ENCODE measurements around the gene TNFRSF1B. TPM values are rescaled to one million over a fixed set of nuclear protein-coding genes. Genes with fewer than 3 reads are reported as not detected.

The TNFRSF1B gene
- 5.1 TPM for total RNA-seq (ENCODE audit: unreplicated experiment)
- long read RNA-seq, partial matches to known transcripts, result 0 of 1 reads
- long read RNA-seq, other reads (novel, unspliced or antisense), result 1 of 1 reads

- TF ChIP-seq CTCF (IDR thresholded peaks at IDR 0.05; ENCODE audit: partially characterized antibody, unreplicated experiment), result no peak
- H3K27me3 Mint-ChIP-seq (ENCODE audit: unreplicated experiment), result peaks cover 11% of the 10 kb centered on the region
- H3K9me3 Mint-ChIP-seq (ENCODE audit: unreplicated experiment), result peaks cover 12% of the 10 kb centered on the region
- H3K36me3 Mint-ChIP-seq (ENCODE audit: unreplicated experiment), result no peaks in the 10 kb centered on the region
- H3K4me1 Mint-ChIP-seq (ENCODE audit: low read depth, unreplicated experiment), result peaks cover 11% of the 10 kb centered on the region
- peak within 1 kb of the TSS; percentile 88 for H3K4me3 Mint-ChIP-seq (ENCODE audit: unreplicated experiment)
- DNase-seq, result peak; percentile 68
- peak within 1 kb of the TSS; percentile 87 for H3K27ac Mint-ChIP-seq (ENCODE audit: unreplicated experiment)
Measured at GRCh38 chr1:12166834-12167492, at the start of gene TNFRSF1B. Gene TNFRSF1B, plus strand, starts transcription at chr1:12166991. Its CDS starts 101 bp downstream, at chr1:12167092.

GRCh38 chr1:12121212-12122003, 45.4 kb upstream of the TNFRSF1B start:
- DNase-seq, result no peak
- TF ChIP-seq CTCF (IDR thresholded peaks at IDR 0.05; ENCODE audit: partially characterized antibody, unreplicated experiment), result no peak
- Mint-ChIP-seq H3K4me3 (ENCODE audit: unreplicated experiment) (no peak overlapping the region), H3K27me3 (ENCODE audit: unreplicated experiment) (no peaks in the 10 kb centered on the region), H3K4me1 (ENCODE audit: low read depth, unreplicated experiment) (peaks cover 2% of the 10 kb centered on the region), H3K36me3 (ENCODE audit: unreplicated experiment) (peaks cover 3% of the 10 kb centered on the region), H3K27ac (ENCODE audit: unreplicated experiment) (no peak overlapping the region), H3K9me3 (ENCODE audit: unreplicated experiment) (no peaks in the 10 kb centered on the region)

- H3K27me3 Mint-ChIP-seq (ENCODE audit: unreplicated experiment), result no peaks in the 10 kb centered on the region
- peaks cover 2% of the 10 kb centered on the region for H3K4me1 Mint-ChIP-seq (ENCODE audit: low read depth, unreplicated experiment)
- no peaks in the 10 kb centered on the region for H3K9me3 Mint-ChIP-seq (ENCODE audit: unreplicated experiment)
- no peak for TF ChIP-seq CTCF (IDR thresholded peaks at IDR 0.05; ENCODE audit: partially characterized antibody, unreplicated experiment)
- peaks cover 3% of the 10 kb centered on the region for H3K36me3 Mint-ChIP-seq (ENCODE audit: unreplicated experiment)
- no peak for DNase-seq
- no peak overlapping the region for H3K4me3 Mint-ChIP-seq (ENCODE audit: unreplicated experiment)
- H3K27ac Mint-ChIP-seq (ENCODE audit: unreplicated experiment), result no peak overlapping the region
Measured at GRCh38 chr1:12123172-12123571, 43.6 kb upstream of the TNFRSF1B start.

- Mint-ChIP-seq H3K36me3 (ENCODE audit: unreplicated experiment) (peaks cover 3% of the 10 kb centered on the region), H3K4me3 (ENCODE audit: unreplicated experiment) (no peak overlapping the region), H3K27ac (ENCODE audit: unreplicated experiment) (no peak overlapping the region), H3K4me1 (ENCODE audit: low read depth, unreplicated experiment) (peaks cover 2% of the 10 kb centered on the region), H3K9me3 (ENCODE audit: unreplicated experiment) (no peaks in the 10 kb centered on the region), H3K27me3 (ENCODE audit: unreplicated experiment) (no peaks in the 10 kb centered on the region)
- peak; percentile 80 for DNase-seq
- peak; percentile 97 for TF ChIP-seq CTCF (IDR thresholded peaks at IDR 0.05; ENCODE audit: partially characterized antibody, unreplicated experiment)
Measured at GRCh38 chr1:12124693-12125421, 41.9 kb upstream of the TNFRSF1B start.
